Gastrocnemius medialis (tissue), 4 donors: Measurements from ENCODE around the gene RCAN2. TPM values are rescaled to one million over a fixed set of nuclear protein-coding genes. Genes with fewer than 3 reads are reported as not detected.

Source experiments
- ATAC-seq, 2 donors: fragments of 150-250 bp; one replicate each; pipeline ENCODE4 v1.9.1; 2016
- DNase-seq, 2 donors: peaks; one replicate each; pipeline ENCODE4 v3.0.0-alpha.2; 2019
- H3K27ac ChIP-seq, 4 donors: fragments of 200-600 bp; sonication (generic); 1 replicate in 1 of 4; 2 replicates in 3 of 4; pipeline ENCODE4 v1.5.1; 2016 to 2018; ENCODE audit warnings: mild to moderate bottlenecking in 2 of 4, moderate library complexity in 1 of 4
- H3K27me3 ChIP-seq, 3 donors: fragments of 200-600 bp; sonication (generic) in 2 of 3; 1 replicate in 1 of 3; 2 replicates in 2 of 3; pipeline versions ENCODE4 v1.5.1 to v1.6.0; 2016 to 2019; ENCODE audit warnings: mild to moderate bottlenecking in 1 of 3, moderate library complexity in 1 of 3
- H3K36me3 ChIP-seq, 2 donors: fragments of 200-600 bp; sonication (generic) in 1 of 2; one replicate each; pipeline ENCODE4 v1.5.1; 2017 to 2018
- H3K4me1 ChIP-seq, 2 donors: fragments of 200-600 bp; sonication (generic) in 1 of 2; one replicate each; pipeline ENCODE4 v1.5.1; 2016 to 2017; ENCODE audit warnings: mild to moderate bottlenecking in 2 of 2
- H3K4me3 ChIP-seq, 4 donors: fragments of 200-600 bp; sonication (generic) in 3 of 4; 1 replicate in 1 of 4; 2 replicates in 3 of 4; pipeline ENCODE4 v1.5.1; 2016 to 2019; ENCODE audit warnings: mild to moderate bottlenecking in 2 of 4
- H3K9me3 ChIP-seq, 3 donors: fragments of 200-600 bp; sonication (generic) in 2 of 3; 1 replicate in 1 of 3; 2 replicates in 2 of 3; pipeline ENCODE4 v1.5.1; 2016 to 2019
- CTCF ChIP-seq, 5 experiments: fragments of 450-650 bp in 3 of 5; fragments of 200-600 bp in 2 of 5; sonication (generic) in 2 of 5; IDR thresholded peaks in 4 of 5; conservative IDR thresholded peaks in 1 of 5; 1 replicate in 4 of 5; 2 replicates in 1 of 5; pipeline ENCODE4 v1.5.1; 2016 to 2019; ENCODE audit warnings: antibody characterized with exemption in 5 of 5, mild to moderate bottlenecking in 3 of 5, moderate library complexity in 3 of 5
- POLR2A ChIP-seq, 2 donors: fragments of 450-650 bp; IDR thresholded peaks; one replicate each; pipeline ENCODE4 v1.6.1; 2017; ENCODE audit warnings: antibody characterized with exemption in 2 of 2, mild to moderate bottlenecking in 2 of 2, moderate library complexity in 2 of 2
- in situ Hi-C, 4 donors: fragments of 200-750 bp; cut with MboI; loops; one replicate each; pipeline versions ENCODE4 v1.15.0 to v1.8.0; 2017; ENCODE audit warnings: low sequenced_read_pairs in 4 of 4
- intact Hi-C: fragments of 100-400 bp; cut with DNase I; formaldehyde crosslinking; loops from one replicate; pipeline ENCODE4 v1.15.1; 2023; ENCODE audit warnings: low total_unique reads
- total RNA-seq, 4 donors: library from RNA; depleted of rRNA; stranded (reverse); fragments of >200 nt; gene quantifications; one replicate each; pipeline versions ENCODE4 v1.1.0 to v1.2.3, GENCODE V29; 2016

Gene RCAN2
- total RNA-seq, 4 donors from 2014 or later, result 26.2 to 88.8 (median 43.2) TPM

- Histone ChIP-seq H3K27me3 (no peaks in the 10 kb centered on the region), H3K4me1 (peaks cover 26 to 52% of the 10 kb centered on the region in 2 donors), H3K36me3 (no peaks in the 10 kb centered on the region), H3K4me3 (no peak overlapping the region), H3K27ac (no peak overlapping the region), H3K9me3 (no peaks in the 10 kb centered on the region)
- DNase-seq, result no peak
- in situ Hi-C loops, result no loop called here
- TF ChIP-seq POLR2A (IDR thresholded peaks at IDR 0.05), result no peak
- no peak for TF ChIP-seq CTCF (IDR thresholded peaks at IDR 0.05 in 4 of 5, conservative IDR thresholded peaks at IDR 0.05 in 1 of 5)
- intact Hi-C loops, result no loop called here
- ATAC-seq, result no peak
These were observed 236.9 kb downstream of the RCAN2 start for GRCh38 chr6:46254331-46254730.

GRCh38 chr6:46251583-46252339 is 239.5 kb downstream of the RCAN2 start:
- DNase-seq, result peak in 1 of 2 donors; percentile 6
- no peak for TF ChIP-seq CTCF (IDR thresholded peaks at IDR 0.05 in 4 of 5, conservative IDR thresholded peaks at IDR 0.05 in 1 of 5)
- peak; percentile 49 to 70 for ATAC-seq
- in situ Hi-C loops (no loop called here), intact Hi-C loops (no loop called here)
- peak overlapping the region in 3 of 4 donors; percentile 12 to 69 (median 59) for H3K27ac ChIP-seq
- H3K27me3 ChIP-seq, result no peaks in the 10 kb centered on the region
- no peaks in the 10 kb centered on the region for H3K36me3 ChIP-seq
- H3K9me3 ChIP-seq, result no peaks in the 10 kb centered on the region
- H3K4me1 ChIP-seq, result peaks cover 27 to 58% of the 10 kb centered on the region in 2 donors
- H3K4me3 ChIP-seq, result no peak overlapping the region

- intact Hi-C loops, result no loop called here
- DNase-seq (no peak), ATAC-seq (no peak)
- Histone ChIP-seq H3K4me1 (peaks cover 37 to 66% of the 10 kb centered on the region in 2 donors), H3K36me3 (no peaks in the 10 kb centered on the region), H3K27ac (no peak overlapping the region), H3K27me3 (no peaks in the 10 kb centered on the region), H3K4me3 (no peak overlapping the region), H3K9me3 (no peaks in the 10 kb centered on the region)
- no peak for TF ChIP-seq CTCF (IDR thresholded peaks at IDR 0.05 in 4 of 5, conservative IDR thresholded peaks at IDR 0.05 in 1 of 5)
- no peak for TF ChIP-seq POLR2A (IDR thresholded peaks at IDR 0.05)
- in situ Hi-C loops, result loop anchor here in 1 of 4 donors (25.0 kb wide), 1 partner anchor 164 kb away; no protein-coding TSS in a partner anchor
These were observed 243.1 kb downstream of the RCAN2 start for GRCh38 chr6:46248143-46248542.

- no peaks in the 10 kb centered on the region for H3K36me3 ChIP-seq
- H3K27me3 ChIP-seq, result no peaks in the 10 kb centered on the region
- H3K9me3 ChIP-seq, result no peaks in the 10 kb centered on the region
- ATAC-seq, result peak in 1 of 2 donors; percentile 31
- no peak overlapping the region for H3K4me3 ChIP-seq
- intact Hi-C loops (no loop called here), in situ Hi-C loops (loop anchor here in 1 of 4 donors (25.0 kb wide), 1 partner anchor 166 kb away; no protein-coding TSS in a partner anchor)
- DNase-seq, result no peak
- peak overlapping the region; percentile 10 to 55 (median 35) for H3K27ac ChIP-seq
- TF ChIP-seq CTCF (IDR thresholded peaks at IDR 0.05 in 4 of 5, conservative IDR thresholded peaks at IDR 0.05 in 1 of 5) (no peak), POLR2A (IDR thresholded peaks at IDR 0.05) (no peak)
- H3K4me1 ChIP-seq, result peaks cover 25 to 68% of the 10 kb centered on the region in 2 donors
These were observed 244.5 kb downstream of the RCAN2 start for GRCh38 chr6:46246727-46247126.
